PC-9 (cell line): ENCODE results near the gene SETBP1. TPM values are rescaled to one million over a fixed set of nuclear protein-coding genes. Genes with fewer than 3 reads are reported as not detected.

ENCODE experiments used
- BruUV-seq: library from RNA; stranded (reverse); fragments of 400-500 nt; replicated peaks from 2 replicates; lab custom pipeline; 2021; lab: Mats Ljungman, UMichigan
- CTCF ChIA-PET: fragments of 300-600 bp; sonication (Branson Sonifier 250); formaldehyde crosslinking; loops from one replicate; lab custom pipeline; 2022; ENCODE audit warnings: antibody characterized with exemption; lab: Charles Lee
- POLR2A ChIA-PET: fragments of 300-600 bp; sonication (Branson Sonifier 250); formaldehyde crosslinking; loops from one replicate; lab custom pipeline; 2022; ENCODE audit warnings: antibody characterized with exemption; ENCODE audit not compliant: unreplicated experiment; lab: Charles Lee
- DNase-seq, 2 experiments: peaks; one replicate each; pipeline versions ENCODE4 v3.0.0 to v3.0.0-alpha.2; 2015 to 2022; ENCODE audit warnings: mixed read lengths in 1 of 2
- H2AFZ ChIP-seq: fragments of 200-600 bp; sonication (generic); 2 replicates; pipeline ENCODE4 v1.8.1; 2017; ENCODE audit warnings: antibody characterized with exemption
- H3F3A ChIP-seq: fragments of 200-600 bp; sonication (generic); 2 replicates; pipeline ENCODE4 v1.8.1; 2017; ENCODE audit warnings: antibody characterized with exemption, mild to moderate bottlenecking, low read depth; ENCODE audit not compliant: insufficient read depth
- H3K27ac ChIP-seq: fragments of 200-600 bp; sonication (generic); 2 replicates; pipeline ENCODE4 v1.6.1; 2016; ENCODE audit warnings: mixed run types
- H3K27me3 ChIP-seq: fragments of 200-600 bp; sonication (generic); 2 replicates; pipeline ENCODE4 v1.6.1; 2016; ENCODE audit warnings: low read depth, mixed run types; ENCODE audit not compliant: insufficient read depth
- H3K36me3 ChIP-seq: fragments of 200-600 bp; sonication (generic); 2 replicates; pipeline ENCODE4 v1.6.1; 2016; ENCODE audit warnings: low read depth, mixed run types
- H3K4me1 ChIP-seq: fragments of 200-600 bp; sonication (generic); replicated peaks from 2 replicates; pipeline ENCODE4 v1.6.1; 2016; ENCODE audit warnings: mixed run types; ENCODE audit not compliant: insufficient read depth
- H3K4me2 ChIP-seq: fragments of 200-600 bp; sonication (generic); 2 replicates; pipeline ENCODE4 v1.6.1; 2017; ENCODE audit warnings: mixed run types
- H3K4me3 ChIP-seq: fragments of 200-600 bp; sonication (generic); 2 replicates; pipeline ENCODE4 v1.6.1; 2016; ENCODE audit warnings: mixed run types
- H3K79me2 ChIP-seq: fragments of 200-600 bp; sonication (generic); 2 replicates; pipeline ENCODE4 v1.6.1; 2017; ENCODE audit warnings: low read depth, mixed run types
- H3K9me2 ChIP-seq: fragments of 200-600 bp; sonication (generic); 2 replicates; pipeline ENCODE4 v1.8.1; 2017; ENCODE audit warnings: mild to moderate bottlenecking; ENCODE audit not compliant: insufficient read depth
- H3K9me3 ChIP-seq: fragments of 200-600 bp; sonication (generic); 2 replicates; pipeline ENCODE4 v1.8.1; 2016; ENCODE audit warnings: low read depth; ENCODE audit not compliant: insufficient read depth
- H4K20me1 ChIP-seq: fragments of 200-600 bp; sonication (generic); 2 replicates; pipeline ENCODE4 v1.8.1; 2017; ENCODE audit not compliant: insufficient read depth
- EZH2 ChIP-seq: fragments of 200-600 bp; sonication (generic); IDR thresholded peaks from 2 replicates; pipeline ENCODE4 v1.8.0; 2017; ENCODE audit warnings: antibody characterized with exemption, low read depth
- intact Hi-C: fragments of 100-400 bp; cut with micrococcal nuclease; formaldehyde crosslinking; loops from one replicate; pipeline ENCODE4 v1.10.0; 2022; ENCODE audit not compliant: unreplicated experiment
- total RNA-seq: library from RNA; stranded (reverse); gene quantifications from 2 replicates; pipeline ENCODE4 v1.2.3, GENCODE V29; 2021
- TF ChIP-seq, protein P1 (sequence below): fragments of 200-600 bp; sonication (generic); conservative IDR thresholded peaks from 2 replicates; pipeline ENCODE4 v1.6.1; 2017; ENCODE audit warnings: mixed run types, antibody characterized with exemption, mild to moderate bottlenecking, moderate library complexity

The SETBP1 gene
- total RNA-seq, 1 experiment from 2014 or later = 9.0 TPM

DNA sequence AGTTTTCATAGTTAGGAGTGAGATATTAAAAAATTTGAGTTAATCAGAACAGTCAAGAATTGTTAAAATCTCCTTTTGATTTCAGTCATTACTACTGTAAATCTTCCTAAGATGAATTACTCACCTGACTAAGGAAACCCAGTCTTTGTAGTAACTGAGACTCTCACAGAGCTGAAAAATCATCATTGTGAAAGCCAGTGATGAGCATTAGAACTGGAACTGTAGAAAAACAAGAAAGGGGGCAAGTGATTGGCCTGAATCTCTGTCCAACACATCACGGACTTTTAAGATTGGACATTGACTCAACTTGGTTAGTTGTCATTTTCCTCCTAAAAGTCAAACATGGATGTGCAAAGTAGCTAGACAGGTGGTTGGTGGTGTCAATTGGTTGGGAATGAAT, 21.9 kb downstream of the SETBP1 start:
- no peak overlapping the region for H2AFZ ChIP-seq
- H3K27me3 ChIP-seq = no peaks in the 10 kb centered on the region
- H3K27ac ChIP-seq = no peak overlapping the region
- no peaks in the 10 kb centered on the region for H3K9me2 ChIP-seq
- H3K9me3 ChIP-seq = no peaks in the 10 kb centered on the region
- no peaks in the 10 kb centered on the region for H3F3A ChIP-seq
- no peak overlapping the region for H3K4me3 ChIP-seq
- CTCF ChIA-PET = no interaction called here
- no TSS peak for BruUV-seq
- intact Hi-C loops = no loop called here
- H3K4me2 ChIP-seq = no peak overlapping the region
- DNase-seq = no peak
- H3K79me2 ChIP-seq = no peaks in the 10 kb centered on the region
- TF ChIP-seq, protein P1, sequence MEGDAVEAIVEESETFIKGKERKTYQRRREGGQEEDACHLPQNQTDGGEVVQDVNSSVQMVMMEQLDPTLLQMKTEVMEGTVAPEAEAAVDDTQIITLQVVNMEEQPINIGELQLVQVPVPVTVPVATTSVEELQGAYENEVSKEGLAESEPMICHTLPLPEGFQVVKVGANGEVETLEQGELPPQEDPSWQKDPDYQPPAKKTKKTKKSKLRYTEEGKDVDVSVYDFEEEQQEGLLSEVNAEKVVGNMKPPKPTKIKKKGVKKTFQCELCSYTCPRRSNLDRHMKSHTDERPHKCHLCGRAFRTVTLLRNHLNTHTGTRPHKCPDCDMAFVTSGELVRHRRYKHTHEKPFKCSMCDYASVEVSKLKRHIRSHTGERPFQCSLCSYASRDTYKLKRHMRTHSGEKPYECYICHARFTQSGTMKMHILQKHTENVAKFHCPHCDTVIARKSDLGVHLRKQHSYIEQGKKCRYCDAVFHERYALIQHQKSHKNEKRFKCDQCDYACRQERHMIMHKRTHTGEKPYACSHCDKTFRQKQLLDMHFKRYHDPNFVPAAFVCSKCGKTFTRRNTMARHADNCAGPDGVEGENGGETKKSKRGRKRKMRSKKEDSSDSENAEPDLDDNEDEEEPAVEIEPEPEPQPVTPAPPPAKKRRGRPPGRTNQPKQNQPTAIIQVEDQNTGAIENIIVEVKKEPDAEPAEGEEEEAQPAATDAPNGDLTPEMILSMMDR = no peak
- no peak for TF ChIP-seq EZH2
- H4K20me1 ChIP-seq = no peaks in the 10 kb centered on the region
- POLR2A ChIA-PET = no interaction called here
- H3K36me3 ChIP-seq = no peaks in the 10 kb centered on the region
- peaks cover 8% of the 10 kb centered on the region; the same call in 1 of the 2 replicates for H3K4me1 ChIP-seq

- no peaks in the 10 kb centered on the region for H3K9me2 ChIP-seq
- H3K27me3 ChIP-seq = no peaks in the 10 kb centered on the region
- no peak overlapping the region for H3K4me3 ChIP-seq
- H4K20me1 ChIP-seq = no peaks in the 10 kb centered on the region
- H3F3A ChIP-seq = no peaks in the 10 kb centered on the region
- CTCF ChIA-PET = no interaction called here
- peaks cover 8% of the 10 kb centered on the region; the same call in 1 of the 2 replicates for H3K4me1 ChIP-seq
- no peaks in the 10 kb centered on the region for H3K9me3 ChIP-seq
- DNase-seq = no peak
- H3K27ac ChIP-seq = no peak overlapping the region
- intact Hi-C loops = no loop called here
- H3K79me2 ChIP-seq = no peaks in the 10 kb centered on the region
- no peak overlapping the region for H3K4me2 ChIP-seq
- H3K36me3 ChIP-seq = no peaks in the 10 kb centered on the region
- POLR2A ChIA-PET = no interaction called here
- no peak overlapping the region for H2AFZ ChIP-seq
- no TSS peak for BruUV-seq
- TF ChIP-seq EZH2 = no peak
- TF ChIP-seq, protein P1 = no peak
These were observed 23.6 kb downstream of the SETBP1 start for GRCh38 chr18:44704135-44704789.

DNA sequence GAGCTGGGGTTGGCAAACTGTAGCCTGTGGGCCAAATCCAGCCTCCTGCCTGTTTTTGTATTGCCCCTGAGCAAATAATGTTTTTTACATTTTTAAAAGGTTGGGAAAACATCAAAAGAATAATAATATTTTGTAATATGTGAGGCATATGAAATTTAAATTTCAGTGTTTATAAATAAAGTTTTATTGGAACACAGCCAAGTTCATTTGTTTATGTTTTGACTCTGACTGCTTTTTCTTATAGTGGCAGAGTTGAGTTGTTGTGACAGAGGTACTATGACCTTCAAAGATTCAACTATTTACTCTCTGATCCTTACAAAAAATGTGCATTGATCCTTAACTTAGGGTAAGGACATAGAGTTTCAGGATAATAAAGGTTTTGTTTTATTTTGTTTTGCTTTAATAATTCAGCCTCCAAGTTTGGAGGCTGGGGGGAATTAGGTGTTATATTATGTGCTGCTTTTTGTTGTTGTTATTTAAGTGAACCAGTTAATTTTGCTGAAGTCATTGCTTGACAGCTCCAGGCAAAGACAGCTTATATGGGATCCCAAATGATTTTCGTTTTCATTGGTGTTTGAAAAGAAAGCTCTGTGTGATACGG, 24.5 kb downstream of the SETBP1 start:
- intact Hi-C loops = no loop called here
- Histone ChIP-seq H3K9me2 (no peaks in the 10 kb centered on the region), H2AFZ (no peak overlapping the region), H3K4me1 (peaks cover 8% of the 10 kb centered on the region; the same call in 1 of the 2 replicates), H3K9me3 (no peaks in the 10 kb centered on the region), H4K20me1 (no peaks in the 10 kb centered on the region), H3K79me2 (no peaks in the 10 kb centered on the region), H3K27ac (no peak overlapping the region), H3K4me3 (no peak overlapping the region), H3F3A (no peaks in the 10 kb centered on the region), H3K4me2 (no peak overlapping the region), H3K36me3 (no peaks in the 10 kb centered on the region), H3K27me3 (no peaks in the 10 kb centered on the region)
- TF ChIP-seq, protein P1 = no peak
- TF ChIP-seq EZH2 = no peak
- CTCF ChIA-PET = no interaction called here
- DNase-seq = no peak
- POLR2A ChIA-PET = no interaction called here
- BruUV-seq = no TSS peak
